ENCODE data around the gene FBP1.

Gene FBP1

DNA sequence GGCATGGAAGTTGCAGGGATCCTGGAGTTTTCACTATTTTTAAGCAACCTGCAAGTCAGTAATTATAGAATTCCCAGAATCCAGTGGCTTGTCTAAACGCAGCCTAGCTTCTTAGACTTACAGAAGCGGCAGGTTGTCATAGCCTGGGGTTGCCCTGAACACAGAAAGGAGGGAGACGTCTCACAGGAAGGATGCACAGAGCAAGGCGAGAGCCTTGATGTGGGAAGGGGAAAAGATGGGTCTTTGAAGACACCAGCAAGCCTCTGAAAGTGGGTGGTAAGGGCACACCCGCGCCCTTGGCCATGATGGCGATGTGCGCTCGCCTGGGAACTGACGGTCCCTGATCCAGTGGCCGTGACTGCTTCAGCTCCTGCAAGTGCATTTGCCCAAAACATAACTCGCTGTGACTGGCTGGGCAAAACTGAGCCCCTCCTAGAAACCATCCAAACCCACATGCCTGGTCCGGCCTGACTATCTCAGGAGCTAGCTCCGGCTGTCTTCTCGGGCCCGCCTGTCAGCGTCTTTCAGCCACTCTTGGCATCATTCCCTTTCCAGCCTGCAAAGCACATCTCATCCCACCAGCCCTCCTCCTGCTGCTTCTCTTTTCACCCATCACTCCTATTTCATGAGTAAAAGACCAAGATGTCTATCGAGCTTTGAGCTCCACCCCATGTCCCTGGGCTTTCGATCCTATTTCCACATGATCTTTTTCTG is 17.1 kb downstream of the FBP1 start:
- Mint-ChIP-seq H3K27ac (no peak overlapping the region), H3K27me3 (peaks cover 17% of the 10 kb centered on the region)

GRCh38 chr9:94619026-94619425 is 20.3 kb downstream of the FBP1 start:
- H3K9me3 Mint-ChIP-seq, result no peaks in the 10 kb centered on the region
- H3K27ac Mint-ChIP-seq, result no peak overlapping the region
- no peak for DNase-seq
- H3K4me3 Mint-ChIP-seq, result no peak overlapping the region
- no peaks in the 10 kb centered on the region for H3K36me3 Mint-ChIP-seq
- CTCF ChIA-PET, result no interaction called here
- peaks cover 15% of the 10 kb centered on the region for H3K27me3 Mint-ChIP-seq
- H3K4me1 Mint-ChIP-seq, result peaks cover 11% of the 10 kb centered on the region

More for the DNA sequence above, 17.1 kb downstream of the FBP1 start:
- no peak overlapping the region for H3K4me3 Mint-ChIP-seq
- no peaks in the 10 kb centered on the region for H3K9me3 Mint-ChIP-seq
- no peak for DNase-seq
- no peaks in the 10 kb centered on the region for H3K36me3 Mint-ChIP-seq
- CTCF ChIA-PET, result no interaction called here
- H3K4me1 Mint-ChIP-seq, result peaks cover 13% of the 10 kb centered on the region

DNA sequence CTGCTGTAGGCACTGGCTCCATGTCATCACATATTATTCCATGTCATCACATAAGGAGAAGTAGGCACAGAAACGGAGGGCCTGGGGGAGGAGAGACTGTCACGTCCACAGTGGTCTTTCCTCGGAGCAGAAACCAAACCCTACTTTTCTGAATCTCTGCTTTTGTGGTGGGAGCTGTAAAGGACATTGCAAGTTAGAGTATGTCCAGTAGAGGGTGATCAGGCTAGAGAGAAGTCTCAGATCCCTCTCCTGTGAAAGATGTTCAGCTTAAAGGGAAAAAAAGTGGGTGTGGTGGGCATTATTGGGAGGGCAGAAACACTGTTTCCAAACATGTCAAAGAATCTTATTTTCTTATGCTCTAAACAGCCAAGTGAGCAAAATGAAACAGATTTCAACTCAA is 26.3 kb downstream of the FBP1 start:
- Mint-ChIP-seq H3K27ac (no peak overlapping the region), H3K36me3 (no peaks in the 10 kb centered on the region), H3K27me3 (peaks cover 41% of the 10 kb centered on the region), H3K4me3 (no peak overlapping the region), H3K9me3 (no peaks in the 10 kb centered on the region), H3K4me1 (peaks cover 14% of the 10 kb centered on the region)
- no peak for DNase-seq
- CTCF ChIA-PET, result no interaction called here

DNA sequence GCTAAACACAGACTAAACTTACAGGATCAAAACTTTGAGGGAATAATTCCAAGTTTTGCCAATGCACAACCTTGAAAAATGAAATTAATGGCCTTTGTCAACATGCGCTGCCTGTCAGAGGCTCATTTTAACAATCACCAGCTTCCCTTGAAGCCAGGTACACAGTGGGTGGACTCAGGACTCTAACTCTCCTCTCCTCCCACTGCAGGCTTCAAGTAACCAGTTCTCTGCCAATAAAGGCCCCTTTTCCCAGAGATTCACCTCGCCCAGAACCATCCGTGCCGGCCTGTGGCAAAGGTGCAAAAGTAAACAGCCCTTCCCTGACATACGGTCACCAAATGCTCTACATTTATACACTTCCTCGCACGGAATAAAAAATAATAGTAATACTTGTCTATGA is 27.2 kb downstream of the FBP1 start:
- DNase-seq, result no peak
- Mint-ChIP-seq H3K27me3 (peaks cover 48% of the 10 kb centered on the region), H3K4me1 (peaks cover 14% of the 10 kb centered on the region), H3K27ac (no peak overlapping the region), H3K36me3 (no peaks in the 10 kb centered on the region), H3K4me3 (no peak overlapping the region), H3K9me3 (no peaks in the 10 kb centered on the region)
- CTCF ChIA-PET, result no interaction called here

GRCh38 chr9:94611638-94612068 is 27.7 kb downstream of the FBP1 start:
- peak; percentile 30 for DNase-seq
- Mint-ChIP-seq H3K4me3 (no peak overlapping the region), H3K36me3 (no peaks in the 10 kb centered on the region), H3K4me1 (peaks cover 14% of the 10 kb centered on the region), H3K27me3 (peaks cover 52% of the 10 kb centered on the region), H3K27ac (no peak overlapping the region), H3K9me3 (no peaks in the 10 kb centered on the region)
- CTCF ChIA-PET, result no interaction called here

- CTCF ChIA-PET, result no interaction called here
- peaks cover 63% of the 10 kb centered on the region for H3K27me3 Mint-ChIP-seq
Measured at GRCh38 chr9:94610181-94610606, 29.1 kb downstream of the FBP1 start.

DNA sequence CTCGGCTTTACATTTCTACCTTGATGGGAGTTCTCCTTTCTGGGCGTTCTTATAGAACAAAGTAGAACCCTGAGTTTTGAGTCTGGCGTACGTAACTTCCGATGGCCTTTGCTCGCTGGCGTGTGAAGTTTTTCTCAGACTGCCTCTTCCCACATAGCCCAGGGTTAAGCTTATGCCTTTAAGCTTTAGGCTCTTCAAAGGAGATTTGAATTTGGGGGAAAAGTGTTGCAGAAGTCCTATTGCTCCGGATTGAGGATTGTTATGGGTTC is 32.0 kb downstream of the FBP1 start:
- no peaks in the 10 kb centered on the region for H3K9me3 Mint-ChIP-seq
- no peak overlapping the region for H3K27ac Mint-ChIP-seq
- H3K36me3 Mint-ChIP-seq, result no peaks in the 10 kb centered on the region
- H3K27me3 Mint-ChIP-seq, result peaks cover 73% of the 10 kb centered on the region
- CTCF ChIA-PET, result no interaction called here
- H3K4me1 Mint-ChIP-seq, result peaks cover 11% of the 10 kb centered on the region
- H3K4me3 Mint-ChIP-seq, result no peak overlapping the region
- no peak for DNase-seq

More at GRCh38 chr9:94610181-94610606, 29.1 kb downstream of the FBP1 start:
- H3K4me3 Mint-ChIP-seq, result no peak overlapping the region
- H3K9me3 Mint-ChIP-seq, result no peaks in the 10 kb centered on the region
- no peak overlapping the region for H3K27ac Mint-ChIP-seq
- no peaks in the 10 kb centered on the region for H3K36me3 Mint-ChIP-seq
- no peak for DNase-seq
- H3K4me1 Mint-ChIP-seq, result peaks cover 14% of the 10 kb centered on the region

DNA sequence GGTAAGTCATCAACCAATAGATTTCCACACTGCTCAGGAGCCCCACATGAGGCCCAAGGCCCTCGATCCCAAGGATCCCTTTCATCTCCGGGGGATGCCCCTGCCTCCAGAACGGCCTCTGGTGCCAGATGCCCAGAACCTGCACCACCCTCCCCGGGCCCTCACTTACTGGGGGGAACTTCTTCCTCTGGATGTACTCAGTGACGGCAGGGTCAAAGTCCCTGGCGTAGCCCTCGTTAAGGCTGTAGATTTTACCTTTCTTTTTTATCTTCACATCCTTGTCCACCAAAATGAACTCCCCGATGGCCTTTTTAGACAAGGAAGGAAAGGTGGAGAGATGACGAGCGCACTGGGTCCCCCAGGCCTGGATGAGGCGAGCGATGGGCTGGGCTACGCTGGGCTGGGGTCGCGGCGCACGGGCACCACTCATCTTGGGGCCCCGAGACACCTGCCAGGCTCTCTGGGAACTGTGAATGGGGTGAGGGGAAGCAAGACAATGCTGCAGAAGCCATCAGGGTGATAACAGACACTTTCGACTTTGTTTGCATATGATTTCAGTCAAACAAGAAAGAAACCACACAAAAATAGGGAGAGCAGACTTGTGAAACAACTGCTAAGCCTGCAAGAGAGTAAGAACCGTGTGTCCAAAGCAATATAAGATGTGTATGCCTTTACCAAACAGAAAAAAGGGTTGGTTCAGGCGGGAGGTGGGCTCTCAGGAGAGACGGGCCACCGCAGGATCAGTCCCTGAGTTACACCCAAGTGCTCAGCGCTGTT is 32.5 kb downstream of the FBP1 start:
- Mint-ChIP-seq H3K27me3 (peaks cover 75% of the 10 kb centered on the region), H3K27ac (no peak overlapping the region), H3K36me3 (no peaks in the 10 kb centered on the region), H3K9me3 (no peaks in the 10 kb centered on the region), H3K4me1 (peaks cover 6% of the 10 kb centered on the region), H3K4me3 (no peak overlapping the region)
- CTCF ChIA-PET, result no interaction called here
- DNase-seq, result no peak

DNA sequence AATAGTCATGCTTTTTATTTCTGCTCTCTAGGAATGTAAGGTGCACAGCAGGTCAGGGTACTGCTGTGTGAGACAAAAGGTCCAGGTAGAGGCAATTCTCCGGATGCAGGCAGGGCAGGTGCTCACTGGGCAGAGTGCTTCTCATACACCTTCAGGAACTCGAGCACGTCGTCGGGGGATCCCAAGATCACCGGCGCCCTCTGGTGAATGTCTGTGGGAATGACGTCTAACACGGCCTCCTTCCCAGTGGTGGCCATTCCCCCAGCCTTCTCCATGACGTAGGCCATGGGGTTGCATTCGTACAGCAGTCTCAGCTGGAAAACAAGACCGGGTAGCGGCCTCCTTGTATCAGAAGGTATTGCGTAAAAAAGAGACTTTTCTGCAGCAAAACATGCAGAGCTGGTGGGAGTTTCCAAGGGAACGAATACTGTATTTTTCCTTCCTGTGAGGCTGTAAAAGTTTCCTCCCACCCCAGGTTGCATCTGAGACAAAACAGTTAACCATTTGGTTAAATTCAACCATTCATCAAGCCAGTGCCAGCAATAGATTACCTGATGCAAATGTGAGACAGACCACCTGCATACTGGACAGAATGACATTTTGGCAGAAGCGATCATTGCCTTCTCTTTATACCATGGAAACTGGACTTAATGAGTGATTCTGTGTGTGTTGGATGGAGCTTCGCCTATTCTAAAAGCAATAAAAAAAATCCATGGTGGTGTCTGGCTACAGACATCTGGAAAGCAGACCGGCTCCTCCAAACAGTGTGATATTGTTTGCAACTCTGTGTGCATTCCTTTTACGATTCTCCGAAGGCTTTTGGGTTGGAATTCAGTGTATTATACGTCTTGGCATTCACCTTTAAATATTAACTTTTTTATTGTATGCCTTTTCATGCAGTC is 35.8 kb downstream of the FBP1 start:
- Mint-ChIP-seq H3K9me3 (no peaks in the 10 kb centered on the region), H3K4me3 (no peak overlapping the region), H3K27me3 (peaks cover 54% of the 10 kb centered on the region), H3K36me3 (no peaks in the 10 kb centered on the region), H3K27ac (no peak overlapping the region), H3K4me1 (no peaks in the 10 kb centered on the region)
- peak; percentile 80 for DNase-seq
- CTCF ChIA-PET, result interaction anchor here (2.4 kb wide), 1 partner anchor 49 kb away, joined by 10 read pairs; the partner anchor contains the start of gene PCAT7

DNA sequence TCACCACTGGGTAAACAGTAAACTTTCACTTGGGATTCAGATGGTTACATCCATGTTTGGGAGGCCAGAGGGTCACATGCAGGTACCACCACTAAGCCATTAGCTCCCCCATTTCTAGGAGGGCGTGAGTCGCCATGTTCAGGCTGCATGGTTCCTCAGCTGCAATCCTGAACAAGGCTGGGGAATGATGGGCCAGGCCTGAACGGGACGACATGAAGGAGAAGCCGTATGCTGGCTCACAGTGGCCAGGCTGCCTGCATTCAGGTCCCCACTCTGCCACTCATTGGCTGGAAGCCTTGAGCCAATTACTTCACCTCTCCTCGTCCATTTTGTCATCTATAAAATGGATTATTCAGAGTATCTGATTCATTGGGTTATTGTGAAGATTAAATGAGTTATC is 36.7 kb downstream of the FBP1 start:
- no peaks in the 10 kb centered on the region for H3K4me1 Mint-ChIP-seq
- no peaks in the 10 kb centered on the region for H3K9me3 Mint-ChIP-seq
- no peaks in the 10 kb centered on the region for H3K36me3 Mint-ChIP-seq
- CTCF ChIA-PET, result interaction anchor here (2.4 kb wide), 1 partner anchor 48 kb away, joined by 10 read pairs; the partner anchor contains the start of gene PCAT7
- no peak for DNase-seq
- no peak overlapping the region for H3K27ac Mint-ChIP-seq
- H3K4me3 Mint-ChIP-seq, result no peak overlapping the region
- H3K27me3 Mint-ChIP-seq, result peaks cover 47% of the 10 kb centered on the region

DNA sequence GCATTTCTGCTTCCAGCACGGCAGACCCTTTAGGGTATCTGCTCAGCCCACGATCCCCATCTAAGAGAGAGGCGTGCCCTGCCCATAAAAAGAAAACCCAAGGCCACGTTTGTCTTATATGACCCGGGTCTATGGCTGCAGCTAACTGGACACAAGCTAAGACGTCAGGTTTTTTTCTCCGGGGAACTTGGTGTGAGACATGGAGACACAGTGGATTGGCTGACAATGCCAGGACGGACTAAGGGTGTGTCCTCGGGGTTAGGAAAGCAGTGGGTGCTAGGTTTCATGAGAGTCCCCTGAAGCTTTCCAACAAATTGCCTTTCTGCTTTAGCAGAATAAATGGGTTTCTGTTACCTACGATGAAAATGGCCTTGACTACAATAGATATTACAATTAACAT is 38.6 kb downstream of the FBP1 start:
- CTCF ChIA-PET, result no interaction called here
- Mint-ChIP-seq H3K27me3 (peaks cover 30% of the 10 kb centered on the region), H3K27ac (no peak overlapping the region), H3K4me3 (no peak overlapping the region), H3K36me3 (no peaks in the 10 kb centered on the region), H3K4me1 (no peaks in the 10 kb centered on the region), H3K9me3 (no peaks in the 10 kb centered on the region)
- no peak for DNase-seq

- CTCF ChIA-PET, result no interaction called here
- Mint-ChIP-seq H3K9me3 (no peaks in the 10 kb centered on the region), H3K4me3 (no peak overlapping the region), H3K27ac (no peak overlapping the region), H3K36me3 (no peaks in the 10 kb centered on the region), H3K4me1 (no peaks in the 10 kb centered on the region), H3K27me3 (peaks cover 29% of the 10 kb centered on the region)
- DNase-seq, result no peak
Measured at GRCh38 chr9:94600258-94600657, 39.1 kb downstream of the FBP1 start.

DNA sequence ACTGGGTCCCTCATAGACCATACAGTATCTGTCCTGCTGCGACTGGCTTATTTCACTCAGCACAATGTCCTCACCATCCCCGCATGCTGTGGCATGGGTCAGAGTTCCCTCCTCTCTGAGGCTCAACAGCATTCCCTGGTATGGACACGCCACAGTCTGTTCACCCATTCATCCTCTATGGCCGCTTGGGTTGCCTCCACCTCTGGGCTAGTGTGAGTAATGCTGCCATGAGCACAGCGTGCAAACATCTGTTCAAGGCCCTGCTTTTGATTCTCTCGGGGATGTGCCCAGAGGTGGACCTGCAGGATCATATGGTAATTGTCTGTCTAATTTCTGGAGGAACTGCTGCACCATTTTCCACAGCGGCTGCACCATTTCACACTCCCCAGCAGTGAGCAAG is 40.2 kb downstream of the FBP1 start:
- CTCF ChIA-PET, result no interaction called here
- Mint-ChIP-seq H3K4me1 (no peaks in the 10 kb centered on the region), H3K27ac (no peak overlapping the region), H3K36me3 (no peaks in the 10 kb centered on the region), H3K9me3 (no peaks in the 10 kb centered on the region), H3K4me3 (no peak overlapping the region), H3K27me3 (peaks cover 20% of the 10 kb centered on the region)
- DNase-seq, result no peak

- no peak for DNase-seq
- no peak within 1 kb of the TSS for H3K27ac Mint-ChIP-seq
- no peaks in the 10 kb centered on the region for H3K36me3 Mint-ChIP-seq
- no peaks in the 10 kb centered on the region for H3K9me3 Mint-ChIP-seq
- CTCF ChIA-PET, result no interaction called here
- H3K4me3 Mint-ChIP-seq, result no peak within 1 kb of the TSS
- H3K4me1 Mint-ChIP-seq, result no peaks in the 10 kb centered on the region
- peaks cover 17% of the 10 kb centered on the region for H3K27me3 Mint-ChIP-seq
Measured at GRCh38 chr9:94593459-94594345, 45.6 kb downstream of the FBP1 start, which contains the start of gene FBP2. Gene FBP2, minus strand, starts transcription at chr9:94593824. Its CDS starts 98 bp downstream, at chr9:94593726.

Measured in activated naive CD4-positive, alpha-beta T cell treated with anti-CD3 and anti-CD28 coated beads, Interleukin-2, amount 10 ng/mL, durations not matched to agents 7 days and 5 days (primary cell).